ENCODE results near the gene TTN.
A peak's percentile ranks its signal among the peaks of the same experiment; 100 is the strongest.

Gene TTN

GRCh38 chr2:178480227-178481181 lies 326.7 kb downstream of the TTN start, which contains the start of gene PLEKHA3:
PLEKHA3 (plus strand) TSS chr2:178480457; CDS start chr2:178480870, 413 bp downstream.
- peak; percentile 93 for DNase-seq

DNA sequence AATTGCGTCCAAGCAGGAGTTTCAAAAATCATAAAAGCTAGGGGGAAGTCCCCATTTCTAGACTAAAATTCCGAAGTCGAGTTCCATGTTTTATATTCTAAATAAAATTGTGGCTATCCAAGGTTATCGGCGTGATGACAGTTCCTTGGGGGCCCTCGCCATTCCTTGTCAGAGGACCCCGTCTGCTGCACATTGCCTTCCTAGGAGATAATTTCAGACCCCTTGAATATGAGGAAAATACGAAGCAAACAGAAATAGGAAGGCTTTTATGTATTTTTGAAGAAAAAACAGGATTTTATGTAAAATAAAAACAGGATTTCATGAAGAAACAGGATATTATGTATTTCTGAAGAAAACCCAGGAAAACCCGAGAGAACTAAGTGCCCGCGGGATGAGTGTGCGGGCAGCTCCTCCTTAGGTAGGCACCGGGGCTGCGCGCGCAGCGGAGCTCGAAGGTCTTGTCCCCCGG lies 327.4 kb downstream of the TTN start:
- no peak for DNase-seq

DNA sequence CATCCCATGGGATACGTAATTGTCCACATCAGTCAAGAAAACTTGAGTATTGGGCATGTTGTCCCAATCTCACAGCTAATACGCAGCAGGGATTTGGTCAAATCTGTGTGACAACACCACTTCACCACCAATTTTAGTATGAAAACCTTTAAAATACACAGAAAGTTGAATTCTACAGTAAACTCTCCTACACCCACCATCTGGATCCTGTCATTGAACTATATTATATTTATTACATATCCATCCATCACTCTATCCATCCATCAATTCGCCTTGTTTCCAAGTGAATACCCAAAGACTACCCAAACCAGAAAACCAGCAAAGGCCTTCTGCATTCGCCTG lies 328.0 kb downstream of the TTN start:
- no peak for DNase-seq

DNA sequence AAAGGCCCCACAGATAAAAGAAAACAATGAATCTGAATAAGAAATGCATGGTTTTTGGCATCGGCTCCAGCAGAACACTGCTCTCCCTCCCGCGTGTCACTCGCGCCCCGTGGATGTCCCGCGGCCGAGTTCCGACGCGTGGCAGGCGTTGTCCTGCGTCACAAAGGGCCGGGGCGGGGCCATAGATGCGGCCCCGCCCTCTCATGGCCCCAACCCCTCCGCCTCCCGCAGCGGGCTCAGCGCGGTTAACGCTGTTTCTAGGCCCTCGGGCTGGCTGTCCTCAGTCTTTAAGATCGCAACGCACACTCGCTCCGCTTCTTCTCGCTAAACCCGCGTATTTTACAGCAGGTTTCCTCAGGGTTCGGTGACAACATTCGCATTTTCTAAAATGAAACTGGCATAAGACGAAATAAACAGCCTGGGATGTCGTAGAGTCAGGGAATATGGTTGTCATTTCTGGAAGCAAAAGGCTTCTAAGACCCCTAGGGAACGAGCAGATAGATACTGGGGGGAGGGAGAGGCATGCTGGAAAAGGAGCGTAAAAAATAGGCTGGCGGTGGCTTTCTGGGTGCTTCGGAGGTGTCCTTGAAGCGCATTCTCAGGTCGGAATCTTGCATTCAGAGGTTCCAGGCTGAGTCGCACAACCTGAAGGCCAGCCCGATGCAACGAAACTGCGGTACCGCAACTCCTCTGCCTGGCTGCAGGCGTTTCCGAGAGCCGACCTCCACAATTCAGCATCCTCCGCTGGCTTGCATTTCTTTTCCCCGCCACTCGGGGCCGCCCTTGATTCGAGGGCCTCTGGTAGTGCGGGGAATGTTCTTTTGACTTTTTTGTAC lies 328.6 kb downstream of the TTN start, which contains the start of gene FKBP7:
FKBP7 (minus strand) TSS at position 162 of the 836 bp plus-strand sequence; CDS start at position 61, 101 bp downstream.
- DNase-seq: peak; percentile 92

- DNase-seq: peak; percentile 44
These were observed 329.1 kb downstream of the TTN start for GRCh38 chr2:178478130-178478438.

DNA sequence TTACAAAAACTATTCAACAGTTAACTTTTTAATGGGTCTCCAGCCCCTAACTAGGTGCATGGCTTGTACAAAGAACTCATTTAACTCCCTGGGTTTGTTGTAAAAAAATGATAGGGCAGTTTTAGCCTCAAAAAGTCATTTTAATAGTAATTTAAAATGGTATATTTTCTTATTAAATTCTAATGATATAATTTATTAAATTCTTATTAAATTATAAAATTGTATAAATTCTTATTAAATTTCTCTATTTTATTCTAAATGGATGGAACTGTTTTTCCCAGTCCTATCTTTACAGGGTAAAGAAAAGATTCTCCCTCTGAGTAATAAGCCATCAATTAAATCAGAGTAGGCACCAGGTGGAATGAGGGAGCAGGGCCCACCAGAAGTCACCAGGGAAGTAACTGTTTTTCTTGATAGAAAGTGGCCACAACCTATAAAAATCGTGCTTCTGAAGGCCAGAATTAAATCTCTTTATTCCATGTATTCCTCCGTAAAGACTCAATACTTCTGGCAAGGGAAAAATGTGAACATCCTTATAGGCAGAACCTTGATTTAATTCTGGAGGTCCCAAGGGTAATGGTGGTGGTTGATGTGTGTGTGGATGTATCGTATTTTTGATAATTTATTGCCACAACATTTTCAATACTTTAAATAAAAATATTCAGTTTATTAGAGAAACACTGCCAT lies 329.6 kb downstream of the TTN start:
- DNase-seq: no peak

GRCh38 chr2:178476477-178476876 lies 330.7 kb downstream of the TTN start:
- no peak for DNase-seq
